ENCODE measurements around the gene RTP5. TPM values are rescaled to one million over a fixed set of nuclear protein-coding genes. Genes with fewer than 3 reads are reported as not detected.

RTP5 gene
- total RNA-seq, 1 experiment from 2014 or later = not detected

DNA sequence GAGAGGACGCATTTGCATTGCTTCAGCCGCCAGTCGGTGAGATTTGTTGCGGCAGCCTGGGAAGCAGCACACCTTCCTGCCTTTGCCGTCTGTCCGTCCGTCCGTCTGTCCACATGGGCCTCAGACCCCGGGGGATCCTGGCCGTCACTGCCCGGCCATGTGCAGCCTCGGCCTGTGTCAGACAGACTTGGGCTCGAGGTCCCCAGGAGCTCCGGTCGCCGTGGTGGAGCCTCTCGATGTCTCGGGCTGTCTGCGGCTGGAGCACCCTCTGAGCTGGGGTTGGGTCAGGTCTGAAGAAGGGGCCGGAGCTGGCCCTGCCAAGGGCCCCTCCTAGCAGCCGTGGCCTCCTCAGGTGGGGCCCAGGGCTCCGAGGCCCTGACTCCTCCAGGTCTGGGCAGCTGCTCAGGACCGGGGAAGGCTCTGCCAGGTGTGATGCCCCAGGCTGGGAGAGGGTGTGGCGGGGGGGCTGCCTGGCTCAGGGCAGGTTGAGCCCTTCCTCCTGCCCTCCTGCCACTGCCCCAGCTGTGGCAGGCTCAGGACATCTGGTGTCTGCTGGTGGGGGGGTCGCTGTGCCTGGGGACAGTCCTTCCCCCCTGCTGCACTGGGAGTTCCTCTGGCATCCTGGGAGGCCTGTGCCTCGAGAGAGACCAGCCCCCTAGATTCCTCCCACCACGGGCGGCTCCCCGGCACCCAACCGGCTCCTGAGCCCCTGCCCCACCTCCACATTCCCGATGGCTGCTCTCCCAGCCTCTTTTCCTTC is 48.7 kb upstream of the RTP5 start:
- Histone ChIP-seq H4K91ac (ENCODE audit: insufficient read length, low read depth, low read length) (no peak overlapping the region), H2AK5ac (ENCODE audit: insufficient read length, low read length) (no peak overlapping the region), H3T11ph (ENCODE audit: low read length) (no peak overlapping the region), H3K27me3 (ENCODE audit: insufficient read depth, low read length) (no peaks in the 10 kb centered on the region), H3K4ac (ENCODE audit: low read depth, low read length) (no peak overlapping the region), H3K14ac (ENCODE audit: insufficient read depth, low read length) (peak overlapping the region; percentile 48; the same call in 1 of the 2 replicates), H4K5ac (ENCODE audit: insufficient read length, low read depth, low read length) (no peak overlapping the region), H3K18ac (ENCODE audit: insufficient read length, low read depth, low read length) (no peak overlapping the region), H2BK15ac (ENCODE audit: low read depth, low read length) (no peak overlapping the region), H3K4me1 (ENCODE audit: insufficient read depth, low read length) (no peaks in the 10 kb centered on the region), H3K79me2 (ENCODE audit: insufficient read depth, low read length) (no peaks in the 10 kb centered on the region), H2AFZ (ENCODE audit: low read length) (no peak overlapping the region), H3K23me2 (ENCODE audit: insufficient read length, low read depth, low read length, poor library complexity, severe bottlenecking) (no peaks in the 10 kb centered on the region), H4K20me1 (ENCODE audit: control insufficient read depth, insufficient read depth, insufficient read length) (no peaks in the 10 kb centered on the region), H3K56ac (ENCODE audit: insufficient read length, low read depth, low read length) (no peak overlapping the region), H3K27ac (ENCODE audit: insufficient read length, low read depth, low read length) (no peak overlapping the region), H4K8ac (replicated peaks; ENCODE audit: insufficient read length, low read depth, low read length) (no peak overlapping the region), H3K79me1 (ENCODE audit: insufficient read depth, low read depth, low read length, poor library complexity, severe bottlenecking) (no peaks in the 10 kb centered on the region), H3K9me3 (ENCODE audit: control insufficient read depth, low read depth, low read length) (no peaks in the 10 kb centered on the region), H2BK12ac (ENCODE audit: insufficient read length, low read depth, low read length) (no peak overlapping the region), H3K23ac (ENCODE audit: insufficient read length, low read depth, low read length) (no peak overlapping the region), H3K4me2 (ENCODE audit: insufficient read depth, insufficient read length, low read length) (no peak overlapping the region), H2BK5ac (ENCODE audit: insufficient read length, low read length) (no peak overlapping the region), H2BK20ac (ENCODE audit: low read depth, low read length, poor library complexity, severe bottlenecking) (no peak overlapping the region), H2BK120ac (ENCODE audit: low read depth, low read length, poor library complexity, severe bottlenecking) (no peak overlapping the region), H3K9ac (ENCODE audit: extremely low read depth, insufficient read length, low read length) (no peak overlapping the region)
- Mint-ChIP-seq H3K4me3 (no peak overlapping the region), H3K9me3 (peaks cover 10 to 11% of the 10 kb centered on the region in 2 experiments), H3K27ac (no peak overlapping the region), H3K36me3 (ENCODE audit: insufficient read depth in 1 of 3, low read depth in 3 of 3) (peaks cover 0 to 5% (median 4%) of the 10 kb centered on the region in 3 experiments; a peak in 5 of 7 replicates), H3K4me1 (peaks cover 6 to 24% of the 10 kb centered on the region in 2 experiments), H3K27me3 (ENCODE audit: low read depth) (peaks cover 21% of the 10 kb centered on the region)
- DNase-seq = peak; percentile 36
- WGBS (ENCODE audit: extremely low coverage, insufficient read length, low lambda C conversion rate) = no CpG with 5 or more reads among the region's 31 CpGs
- TF ChIP-seq, protein P1, sequence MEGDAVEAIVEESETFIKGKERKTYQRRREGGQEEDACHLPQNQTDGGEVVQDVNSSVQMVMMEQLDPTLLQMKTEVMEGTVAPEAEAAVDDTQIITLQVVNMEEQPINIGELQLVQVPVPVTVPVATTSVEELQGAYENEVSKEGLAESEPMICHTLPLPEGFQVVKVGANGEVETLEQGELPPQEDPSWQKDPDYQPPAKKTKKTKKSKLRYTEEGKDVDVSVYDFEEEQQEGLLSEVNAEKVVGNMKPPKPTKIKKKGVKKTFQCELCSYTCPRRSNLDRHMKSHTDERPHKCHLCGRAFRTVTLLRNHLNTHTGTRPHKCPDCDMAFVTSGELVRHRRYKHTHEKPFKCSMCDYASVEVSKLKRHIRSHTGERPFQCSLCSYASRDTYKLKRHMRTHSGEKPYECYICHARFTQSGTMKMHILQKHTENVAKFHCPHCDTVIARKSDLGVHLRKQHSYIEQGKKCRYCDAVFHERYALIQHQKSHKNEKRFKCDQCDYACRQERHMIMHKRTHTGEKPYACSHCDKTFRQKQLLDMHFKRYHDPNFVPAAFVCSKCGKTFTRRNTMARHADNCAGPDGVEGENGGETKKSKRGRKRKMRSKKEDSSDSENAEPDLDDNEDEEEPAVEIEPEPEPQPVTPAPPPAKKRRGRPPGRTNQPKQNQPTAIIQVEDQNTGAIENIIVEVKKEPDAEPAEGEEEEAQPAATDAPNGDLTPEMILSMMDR (conservative IDR thresholded peaks at IDR 0.05) = no peak

Measured in H9 (cell line).